GM12872 (cell line): ENCODE measurements around the gene SPINK5.

Source experiments
- CTCF ChIP-seq: IDR thresholded peaks from 3 replicates; pipeline ENCODE4 v1.5.1; 2011; ENCODE audit warnings: low read depth, mild to moderate bottlenecking, low read length, moderate library complexity; ENCODE audit not compliant: insufficient read depth

SPINK5 gene

GRCh38 chr5:148084269-148084668 is 20.5 kb downstream of the SPINK5 start:
- no peak for TF ChIP-seq CTCF

- TF ChIP-seq CTCF = no peak
Observed at GRCh38 chr5:148085310-148085709, 21.5 kb downstream of the SPINK5 start.

DNA sequence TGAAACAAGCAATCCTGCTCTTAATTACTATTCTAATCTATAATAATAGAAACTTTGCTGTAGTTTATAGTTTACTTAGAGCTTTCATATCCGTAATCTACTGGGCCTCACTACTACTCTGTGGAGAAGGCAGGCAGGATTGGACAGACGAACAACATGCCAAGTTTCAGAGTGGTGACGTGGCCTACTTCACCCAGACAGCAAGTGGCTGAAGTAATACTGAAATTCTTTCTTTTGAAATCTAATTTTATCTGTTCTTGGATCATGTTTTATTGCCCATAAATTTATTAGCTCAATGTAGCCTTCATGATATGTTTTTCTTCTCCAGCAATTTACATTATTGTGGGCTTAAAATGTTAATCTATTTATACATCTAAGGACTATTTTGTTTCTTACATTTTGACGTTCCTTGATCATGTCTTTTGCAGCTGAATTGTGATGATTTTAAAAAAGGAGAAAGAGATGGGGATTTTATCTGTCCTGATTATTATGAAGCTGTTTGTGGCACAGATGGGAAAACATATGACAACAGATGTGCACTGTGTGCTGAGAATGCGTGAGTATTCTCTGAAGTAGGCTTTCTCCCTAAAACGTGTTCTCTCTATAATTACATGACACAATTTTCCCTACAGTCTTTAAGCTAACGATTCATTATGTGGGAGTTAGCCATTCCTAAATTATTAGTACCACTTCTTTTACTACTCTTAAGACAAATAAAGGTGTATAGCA is 22.4 kb downstream of the SPINK5 start:
- no peak for TF ChIP-seq CTCF

DNA sequence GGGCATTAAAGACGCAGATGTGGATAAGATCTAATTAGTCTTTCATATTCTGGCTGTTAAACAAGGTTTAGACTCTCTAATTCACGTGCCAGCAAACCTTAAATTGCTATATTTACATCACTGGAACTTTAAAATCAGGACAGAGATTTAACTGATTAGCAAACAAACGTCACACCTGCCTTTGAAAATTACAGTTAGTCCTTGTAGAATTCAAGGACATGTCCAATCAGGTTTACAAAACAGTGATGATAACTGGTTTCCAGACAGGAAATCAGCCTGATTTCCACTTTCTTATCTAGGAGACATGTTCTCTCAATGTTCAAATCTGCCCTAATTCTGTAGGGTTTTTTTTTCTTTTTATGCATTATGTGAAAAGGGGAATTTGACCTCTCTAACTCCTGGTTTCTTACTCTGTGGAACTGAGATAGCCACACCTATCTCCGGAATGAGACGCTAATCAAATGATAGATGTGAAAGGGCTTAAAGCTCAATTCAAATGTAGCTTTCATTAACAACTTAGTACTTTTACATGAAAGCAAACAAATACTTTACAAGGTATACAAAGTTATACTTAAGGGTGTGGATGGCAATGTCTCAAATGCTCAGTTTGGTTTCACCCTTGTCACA is 26.5 kb downstream of the SPINK5 start:
- TF ChIP-seq CTCF = no peak

GRCh38 chr5:148090773-148091250 is 27.0 kb downstream of the SPINK5 start:
- TF ChIP-seq CTCF = no peak

GRCh38 chr5:148091991-148092964 is 28.5 kb downstream of the SPINK5 start:
- no peak for TF ChIP-seq CTCF

- no peak for TF ChIP-seq CTCF
Observed at GRCh38 chr5:148094336-148094735, 30.6 kb downstream of the SPINK5 start.
